Measurements from ENCODE around the gene CBY1. TPM values are rescaled to one million over a fixed set of nuclear protein-coding genes. Genes with fewer than 3 reads are reported as not detected.

CBY1 gene
- total RNA-seq, 1 donor from 2014 or later = 29.7 TPM

DNA sequence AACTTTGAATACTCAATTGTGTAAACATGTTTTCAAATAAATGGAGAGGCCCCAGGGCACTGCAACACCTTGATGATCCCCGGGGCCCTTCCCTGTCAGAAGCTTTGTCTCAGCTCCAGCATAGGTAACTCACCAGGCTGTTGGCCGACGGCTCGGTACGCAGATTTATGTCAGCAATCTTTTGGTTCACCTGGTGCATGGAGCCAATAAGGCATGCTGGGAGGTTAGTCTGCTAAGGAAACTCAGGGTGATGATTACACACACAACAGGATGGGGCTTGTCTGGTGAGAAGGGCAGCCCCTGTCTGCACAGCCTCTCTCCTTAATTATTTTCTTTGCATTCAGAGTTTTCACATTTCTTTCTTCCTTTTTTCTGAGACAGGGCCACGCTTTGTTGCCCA lies 11.0 kb upstream of the CBY1 start:
- peaks cover 6% of the 10 kb centered on the region for H3K36me3 Mint-ChIP-seq (ENCODE audit: low read depth, unreplicated experiment)
- no peaks in the 10 kb centered on the region for H3K4me1 Mint-ChIP-seq (ENCODE audit: unreplicated experiment)
- no peak for DNase-seq (ENCODE audit: low spot score)
- no peak overlapping the region for H3K27ac Mint-ChIP-seq (ENCODE audit: unreplicated experiment)
- H3K9me3 Mint-ChIP-seq (ENCODE audit: unreplicated experiment) = no peaks in the 10 kb centered on the region
- peaks cover 3% of the 10 kb centered on the region for H3K27me3 Mint-ChIP-seq (ENCODE audit: unreplicated experiment)
- no peak for TF ChIP-seq CTCF (IDR thresholded peaks at IDR 0.05; ENCODE audit: unreplicated experiment)
- H3K4me3 Mint-ChIP-seq (ENCODE audit: unreplicated experiment) = no peak overlapping the region

DNA sequence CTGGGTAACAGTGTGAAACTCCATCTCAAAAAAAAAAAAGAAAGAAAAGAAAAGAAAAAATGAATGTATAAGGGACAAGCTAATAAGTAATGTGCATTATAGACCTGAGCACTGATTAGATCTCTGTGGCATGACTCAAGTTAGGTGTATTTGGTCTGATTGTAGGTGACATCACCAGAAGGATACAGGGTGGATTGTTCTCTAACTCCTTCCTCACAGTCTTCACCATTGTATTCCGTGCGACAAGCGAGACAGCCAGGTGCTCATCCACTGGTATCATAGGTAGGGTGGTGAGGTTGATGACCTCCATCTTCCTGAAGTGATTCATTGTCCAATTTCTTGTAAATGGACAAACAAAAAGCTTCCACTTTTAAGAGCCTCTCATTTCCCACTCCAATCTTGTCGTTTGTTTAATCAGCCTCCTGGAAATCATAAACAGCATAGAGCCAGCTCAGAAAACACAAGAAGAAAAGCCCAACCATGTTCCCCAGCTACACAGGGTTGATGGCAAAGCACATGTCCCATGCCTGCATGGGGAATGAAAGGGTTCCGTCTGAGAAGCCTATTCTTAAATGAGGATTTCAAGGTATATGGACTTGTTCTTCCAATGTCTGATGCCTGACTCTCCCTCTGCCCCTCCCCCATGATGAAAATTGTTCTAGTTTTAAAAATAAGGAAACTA lies 6.5 kb upstream of the CBY1 start:
- Mint-ChIP-seq H3K4me3 (ENCODE audit: unreplicated experiment) (no peak overlapping the region), H3K36me3 (ENCODE audit: low read depth, unreplicated experiment) (peaks cover 6% of the 10 kb centered on the region)
- TF ChIP-seq CTCF (IDR thresholded peaks at IDR 0.05; ENCODE audit: unreplicated experiment) = no peak

DNA sequence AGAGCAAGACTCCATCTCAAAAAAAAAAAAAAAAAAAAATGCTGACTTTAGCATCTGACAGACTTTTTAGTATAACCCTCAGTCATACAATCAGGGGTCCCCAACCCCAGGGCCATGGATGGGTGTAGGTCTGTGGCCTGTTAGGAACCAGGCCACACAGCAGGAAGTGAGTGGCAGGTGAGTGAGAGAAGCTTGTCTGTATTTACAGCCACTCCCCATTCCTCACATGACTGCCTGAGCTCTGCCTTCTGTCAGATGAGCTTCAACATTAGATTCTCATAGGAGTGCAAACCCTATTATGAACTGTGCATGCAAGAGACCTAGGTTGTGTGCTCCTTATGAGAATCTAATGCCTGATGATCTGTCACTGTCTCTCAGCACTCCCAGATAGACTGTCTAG lies 3.6 kb upstream of the CBY1 start:
- DNase-seq (ENCODE audit: low spot score) = no peak
- peaks cover 3% of the 10 kb centered on the region for H3K36me3 Mint-ChIP-seq (ENCODE audit: low read depth, unreplicated experiment)
- no peaks in the 10 kb centered on the region for H3K9me3 Mint-ChIP-seq (ENCODE audit: unreplicated experiment)
- TF ChIP-seq CTCF (IDR thresholded peaks at IDR 0.05; ENCODE audit: unreplicated experiment) = no peak
- no peak overlapping the region for H3K27ac Mint-ChIP-seq (ENCODE audit: unreplicated experiment)
- no peaks in the 10 kb centered on the region for H3K27me3 Mint-ChIP-seq (ENCODE audit: unreplicated experiment)
- H3K4me1 Mint-ChIP-seq (ENCODE audit: unreplicated experiment) = peaks cover 7% of the 10 kb centered on the region
- H3K4me3 Mint-ChIP-seq (ENCODE audit: unreplicated experiment) = no peak overlapping the region

More for the DNA sequence above, 6.5 kb upstream of the CBY1 start:
- Mint-ChIP-seq H3K4me1 (ENCODE audit: unreplicated experiment) (no peaks in the 10 kb centered on the region), H3K27me3 (ENCODE audit: unreplicated experiment) (no peaks in the 10 kb centered on the region), H3K9me3 (ENCODE audit: unreplicated experiment) (no peaks in the 10 kb centered on the region), H3K27ac (ENCODE audit: unreplicated experiment) (no peak overlapping the region)
- no peak for DNase-seq (ENCODE audit: low spot score)

DNA sequence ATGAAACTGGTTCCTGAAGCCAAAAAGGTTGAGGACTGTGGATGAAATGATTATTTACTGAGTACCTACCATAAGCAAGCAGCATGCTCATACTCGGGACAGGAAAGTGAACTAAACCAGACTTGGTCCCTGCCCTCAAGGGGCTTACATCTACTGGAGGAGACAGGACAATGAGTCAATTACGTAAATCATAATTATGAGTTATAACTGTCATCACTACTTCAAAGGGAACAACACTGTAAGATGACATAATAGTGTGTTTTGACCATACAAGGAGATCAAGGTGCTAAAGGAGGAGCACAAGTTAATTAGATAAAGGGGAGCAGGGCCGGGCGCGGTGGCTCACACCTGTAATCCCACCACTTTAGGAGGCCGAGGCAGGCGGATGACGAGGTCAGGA lies 2.7 kb upstream of the CBY1 start:
- H3K36me3 Mint-ChIP-seq (ENCODE audit: low read depth, unreplicated experiment) = no peaks in the 10 kb centered on the region
- H3K4me1 Mint-ChIP-seq (ENCODE audit: unreplicated experiment) = peaks cover 7% of the 10 kb centered on the region
- no peak overlapping the region for H3K4me3 Mint-ChIP-seq (ENCODE audit: unreplicated experiment)

More for the DNA sequence above, 2.7 kb upstream of the CBY1 start:
- no peak for TF ChIP-seq CTCF (IDR thresholded peaks at IDR 0.05; ENCODE audit: unreplicated experiment)
- no peaks in the 10 kb centered on the region for H3K9me3 Mint-ChIP-seq (ENCODE audit: unreplicated experiment)
- H3K27me3 Mint-ChIP-seq (ENCODE audit: unreplicated experiment) = no peaks in the 10 kb centered on the region
- peak overlapping the region; percentile 1 for H3K27ac Mint-ChIP-seq (ENCODE audit: unreplicated experiment)
- no peak for DNase-seq (ENCODE audit: low spot score)

Data from endothelial cell (in vitro differentiated cells).